Immature natural killer cell (primary cell): ENCODE measurements around the gene DPCD. TPM values are rescaled to one million over a fixed set of nuclear protein-coding genes. Genes with fewer than 3 reads are reported as not detected.
A peak's percentile ranks its signal among the peaks of the same experiment; 100 is the strongest.
"Not testable (repeated sequence)": the region's sequence is repeated elsewhere in the genome, so short reads cannot be mapped to it uniquely, and the experiment has no call there.

Source experiments
- DNase-seq, 3 donors: peaks; one replicate each; pipeline ENCODE4 v3.0.0; 2022; ENCODE audit warnings: mixed read lengths in 1 of 3
- H3K27ac Mint-ChIP-seq, 6 donors: one replicate each; pipeline ENCODE4 v1.8.0; 2020; ENCODE audit warnings: mixed read lengths in 6 of 6, mild to moderate bottlenecking in 5 of 6, inconsistent platforms in 4 of 6, moderate library complexity in 3 of 6
- H3K27me3 Mint-ChIP-seq, 3 donors: one replicate each; pipeline ENCODE4 v1.8.0; 2020 to 2021; ENCODE audit warnings: low read depth in 3 of 3, mild to moderate bottlenecking in 3 of 3, mixed read lengths in 3 of 3, moderate library complexity in 3 of 3, inconsistent platforms in 1 of 3
- H3K36me3 Mint-ChIP-seq, 3 donors: one replicate each; pipeline ENCODE4 v1.8.0; 2020; ENCODE audit warnings: mixed read lengths in 3 of 3, inconsistent platforms in 2 of 3, mild to moderate bottlenecking in 2 of 3
- H3K4me1 Mint-ChIP-seq, 2 donors: one replicate each; pipeline ENCODE4 v1.8.0; 2020; ENCODE audit warnings: inconsistent platforms in 2 of 2, mild to moderate bottlenecking in 2 of 2, mixed read lengths in 2 of 2, moderate library complexity in 1 of 2
- H3K4me3 Mint-ChIP-seq, 5 donors: one replicate each; pipeline ENCODE4 v1.8.0; 2020; ENCODE audit warnings: mild to moderate bottlenecking in 5 of 5, mixed read lengths in 5 of 5, inconsistent platforms in 3 of 5, moderate library complexity in 3 of 5
- H3K9me3 Mint-ChIP-seq, 6 donors: one replicate each; pipeline ENCODE4 v1.8.0; 2020; ENCODE audit warnings: mild to moderate bottlenecking in 6 of 6, mixed read lengths in 6 of 6, inconsistent platforms in 4 of 6, moderate library complexity in 3 of 6
- polyA plus RNA-seq, 3 donors: library from polyadenylated mRNA; unstranded; fragments of 300-500 nt; fragmentation: Illumina TruSeq; gene quantifications; one replicate each; pipeline ENCODE4 v1.2.3, GENCODE V29; 2021

DPCD gene
- polyA plus RNA-seq, 3 donors from 2014 or later, result 2.1 to 2.8 TPM; not detected in 1

DNA sequence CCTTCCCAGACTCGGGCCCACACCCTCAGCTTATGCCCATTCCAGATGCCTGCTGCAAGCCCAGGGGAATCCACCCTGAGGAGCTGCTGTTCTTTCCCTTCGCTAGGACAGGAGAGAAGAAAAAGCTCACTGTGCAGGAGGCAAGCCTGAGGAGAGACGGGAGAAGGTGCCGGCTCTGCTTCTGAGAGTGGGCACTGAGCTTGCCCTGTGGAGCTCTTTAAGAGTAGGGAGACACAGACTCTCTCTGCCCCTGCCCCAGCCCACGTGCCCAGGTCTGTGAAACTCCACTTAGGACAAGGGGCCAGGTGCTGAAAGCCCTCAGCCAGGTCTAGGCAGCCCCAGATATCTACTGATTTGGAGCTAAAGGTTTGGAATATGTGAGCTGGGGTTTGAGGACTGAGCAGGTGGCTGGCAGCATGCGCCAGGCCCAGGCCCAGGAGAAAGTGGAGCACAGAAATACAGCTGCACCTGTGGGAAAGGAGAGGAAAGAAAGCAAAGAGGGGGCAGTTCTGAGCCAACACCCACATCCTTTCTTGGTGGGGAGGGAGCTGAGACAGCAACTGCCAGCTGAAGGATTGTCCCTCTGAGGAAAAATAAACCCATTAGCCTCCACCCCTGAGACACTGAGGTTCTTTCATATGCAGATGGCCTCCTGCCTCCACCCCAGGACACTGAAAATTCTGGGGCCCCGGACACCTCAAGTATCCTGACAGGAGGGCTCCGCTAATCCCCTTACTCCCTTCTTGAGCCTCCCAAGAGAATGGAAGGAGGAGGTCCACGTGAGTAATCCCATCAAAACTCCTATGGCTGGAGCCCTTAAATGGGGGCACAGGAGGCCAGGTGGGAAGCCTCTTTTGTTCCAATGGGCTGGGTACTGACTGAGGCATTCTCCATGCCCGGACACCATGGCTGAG, 7.4 kb upstream of the DPCD start:
- Mint-ChIP-seq H3K4me3 (no peak overlapping the region), H3K27me3 (no peaks in the 10 kb centered on the region), H3K27ac (peak overlapping the region in 1 of 6 donors; percentile 46), H3K36me3 (peaks cover 4 to 16% (median 5%) of the 10 kb centered on the region in 3 donors), H3K4me1 (no peaks in the 10 kb centered on the region), H3K9me3 (no peaks in the 10 kb centered on the region)
- DNase-seq, result no peak

DNA sequence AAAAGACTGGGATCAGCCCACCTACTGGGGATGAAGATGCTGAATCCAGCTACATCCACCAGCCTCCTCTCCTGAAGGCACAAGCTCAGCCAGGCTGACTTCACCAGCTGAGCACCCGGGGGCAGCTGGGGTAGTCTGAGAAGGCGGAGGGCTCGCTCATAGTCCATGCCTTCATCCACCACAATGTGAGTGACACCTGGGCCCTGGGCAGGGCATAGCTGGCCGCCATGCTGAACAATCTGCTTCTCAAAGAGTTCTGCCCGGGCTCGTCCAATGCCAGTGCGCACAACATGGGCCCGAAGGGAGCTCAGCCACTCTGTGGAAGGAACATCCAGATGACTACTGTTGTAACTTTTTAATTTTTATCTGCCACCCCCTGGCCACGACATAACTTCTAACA, 2.3 kb upstream of the DPCD start:
- Mint-ChIP-seq H3K9me3 (no peaks in the 10 kb centered on the region), H3K4me1 (peaks cover 20 to 25% of the 10 kb centered on the region in 2 donors), H3K27me3 (peaks cover 0 to 4% (median 2%) of the 10 kb centered on the region in 3 donors), H3K27ac (peak overlapping the region in 1 of 6 donors; percentile 27), H3K4me3 (peak overlapping the region in 4 of 5 donors; percentile 3 to 41 (median 14)), H3K36me3 (peaks cover 0 to 6% (median 0%) of the 10 kb centered on the region in 3 donors)
- DNase-seq, result no peak

DNA sequence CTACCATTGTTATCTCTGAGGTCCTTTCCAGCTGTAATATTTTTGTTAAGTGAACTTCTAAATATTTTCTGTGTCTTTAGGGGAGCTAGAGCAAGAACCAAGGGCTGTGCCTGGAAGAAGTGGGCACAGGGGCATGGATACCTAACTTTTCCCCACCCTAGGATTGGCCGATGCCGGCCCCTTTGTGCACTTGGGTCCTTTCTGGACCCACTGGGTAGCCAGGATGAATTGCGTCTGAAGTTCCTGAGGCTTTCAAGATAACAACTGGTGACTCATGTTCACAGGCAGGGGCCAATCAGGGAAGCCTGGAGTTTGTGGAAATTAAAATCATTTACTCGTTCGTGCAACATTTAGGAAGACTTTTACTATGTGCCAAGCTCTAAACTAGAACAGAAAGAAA, 758 bp downstream of the DPCD start:
- no peaks in the 10 kb centered on the region for H3K9me3 Mint-ChIP-seq
- peak overlapping the region; percentile 88 to 94 (median 91) for H3K4me3 Mint-ChIP-seq
- no peak for DNase-seq
- H3K36me3 Mint-ChIP-seq, result peaks cover 0 to 3% (median 0%) of the 10 kb centered on the region in 3 donors
- peak overlapping the region in 2 of 6 donors; percentile 16 to 73 for H3K27ac Mint-ChIP-seq
- peaks cover 20 to 25% of the 10 kb centered on the region in 2 donors for H3K4me1 Mint-ChIP-seq
- H3K27me3 Mint-ChIP-seq, result peaks cover 1 to 4% (median 2%) of the 10 kb centered on the region in 3 donors

DNA sequence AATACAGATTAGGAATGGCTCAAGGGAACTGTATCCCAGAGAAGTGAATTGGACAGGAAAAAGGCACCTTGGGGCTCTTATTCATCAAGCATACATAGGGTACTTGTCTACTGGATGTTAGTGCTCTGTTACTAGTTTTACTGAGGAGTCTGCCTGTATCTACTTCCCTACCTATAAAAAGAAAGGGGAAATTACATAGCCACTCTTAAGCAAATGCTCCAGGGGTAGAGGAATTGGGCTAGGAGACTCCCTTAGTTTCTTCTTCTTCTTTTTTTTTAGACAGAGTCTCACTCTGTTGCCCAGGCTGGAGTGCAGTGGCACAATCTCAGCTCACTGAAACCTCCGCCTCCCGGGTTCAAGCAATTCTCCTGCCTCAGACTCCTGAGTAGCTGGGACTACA, 5.2 kb downstream of the DPCD start:
- not testable (repeated sequence) for H3K9me3 Mint-ChIP-seq, H3K4me1 Mint-ChIP-seq, H3K4me3 Mint-ChIP-seq, H3K27ac Mint-ChIP-seq, H3K36me3 Mint-ChIP-seq, DNase-seq, H3K27me3 Mint-ChIP-seq

DNA sequence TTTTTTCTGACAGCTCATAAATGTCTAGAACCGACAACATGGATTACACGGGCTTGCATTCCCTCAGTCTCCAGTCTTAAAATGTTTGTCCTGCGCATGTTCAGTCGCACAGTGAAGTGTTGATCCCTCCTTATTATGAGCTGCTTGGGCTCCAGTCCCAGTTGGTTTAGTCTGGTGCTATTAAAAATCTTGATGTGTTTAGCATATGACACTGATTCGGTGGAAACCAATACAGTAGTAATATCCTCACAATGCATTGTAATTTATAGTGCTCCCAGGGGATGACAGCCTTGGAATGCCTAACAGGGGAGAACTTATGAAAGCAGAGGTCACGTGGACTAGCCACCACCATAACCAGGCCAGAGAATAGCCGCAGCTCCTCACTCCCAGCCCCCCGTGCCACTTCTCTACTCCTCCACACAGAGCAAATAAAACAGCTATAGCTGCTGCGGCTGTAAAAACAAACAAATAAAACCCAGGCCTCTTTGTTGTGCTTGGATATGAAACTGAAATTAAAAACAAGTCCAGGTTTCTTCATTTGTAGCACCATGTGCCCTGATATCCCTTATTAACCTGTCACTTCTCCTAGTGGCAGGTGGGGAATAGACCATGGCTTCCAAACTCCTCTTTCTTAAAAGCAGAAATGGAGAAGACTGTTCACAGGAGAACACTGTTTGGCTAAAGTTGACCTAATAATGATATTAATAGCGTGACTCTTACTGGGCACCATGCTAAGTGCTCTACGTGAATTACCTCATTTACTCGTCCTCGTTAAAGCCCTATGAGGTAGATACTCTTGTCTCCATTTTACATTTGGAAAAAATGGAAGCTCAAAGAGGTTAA, 7.7 kb downstream of the DPCD start:
- H3K4me3 Mint-ChIP-seq, result no peak overlapping the region
- DNase-seq, result no peak
- no peaks in the 10 kb centered on the region for H3K9me3 Mint-ChIP-seq
- H3K36me3 Mint-ChIP-seq, result no peaks in the 10 kb centered on the region
- no peaks in the 10 kb centered on the region for H3K4me1 Mint-ChIP-seq
- H3K27ac Mint-ChIP-seq, result no peak overlapping the region
- H3K27me3 Mint-ChIP-seq, result peaks cover 2 to 7% (median 7%) of the 10 kb centered on the region in 3 donors

DNA sequence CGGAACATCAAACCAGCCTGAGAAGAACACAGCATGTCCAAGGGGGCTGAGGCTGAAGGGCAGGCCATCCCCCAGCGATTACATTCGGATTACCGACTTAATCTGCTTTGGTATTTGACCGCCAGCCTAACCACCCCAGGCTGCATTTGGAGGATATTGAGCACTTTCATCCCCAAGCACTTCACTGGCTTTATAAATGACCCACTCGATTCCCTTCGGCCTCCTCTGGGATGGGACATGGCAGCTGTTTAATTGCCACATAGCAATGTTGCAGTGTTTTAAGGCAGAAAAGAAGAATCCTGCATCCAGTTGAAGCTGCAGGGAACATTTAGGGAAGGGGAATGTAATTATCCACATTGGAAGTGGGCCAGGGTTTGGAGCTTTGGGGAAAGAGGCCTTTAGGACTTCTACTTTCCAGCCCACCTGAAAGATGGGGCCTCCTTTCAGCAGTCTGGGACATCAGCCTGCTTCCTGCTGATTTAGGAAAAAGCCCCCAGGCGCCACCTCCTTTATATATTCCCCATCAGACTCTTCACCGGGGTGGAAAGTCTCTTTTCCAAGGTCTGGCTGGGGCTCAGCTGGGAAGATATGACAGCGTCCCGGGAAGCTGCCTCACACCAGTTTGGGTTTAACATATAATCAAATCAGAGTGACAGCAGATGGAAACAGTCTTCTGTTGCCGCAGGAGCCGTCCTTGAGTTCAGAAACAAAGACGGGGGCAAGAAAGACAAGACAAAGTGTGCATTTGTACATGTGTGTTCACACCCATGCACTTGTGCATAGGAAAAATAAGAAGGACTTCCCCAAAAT, 9.2 kb downstream of the DPCD start:
- H3K9me3 Mint-ChIP-seq, result no peaks in the 10 kb centered on the region
- no peak for DNase-seq
- H3K27me3 Mint-ChIP-seq, result peaks cover 2 to 9% (median 7%) of the 10 kb centered on the region in 3 donors
- no peak overlapping the region for H3K4me3 Mint-ChIP-seq
- H3K36me3 Mint-ChIP-seq, result no peaks in the 10 kb centered on the region
- no peaks in the 10 kb centered on the region for H3K4me1 Mint-ChIP-seq
- no peak overlapping the region for H3K27ac Mint-ChIP-seq

DNA sequence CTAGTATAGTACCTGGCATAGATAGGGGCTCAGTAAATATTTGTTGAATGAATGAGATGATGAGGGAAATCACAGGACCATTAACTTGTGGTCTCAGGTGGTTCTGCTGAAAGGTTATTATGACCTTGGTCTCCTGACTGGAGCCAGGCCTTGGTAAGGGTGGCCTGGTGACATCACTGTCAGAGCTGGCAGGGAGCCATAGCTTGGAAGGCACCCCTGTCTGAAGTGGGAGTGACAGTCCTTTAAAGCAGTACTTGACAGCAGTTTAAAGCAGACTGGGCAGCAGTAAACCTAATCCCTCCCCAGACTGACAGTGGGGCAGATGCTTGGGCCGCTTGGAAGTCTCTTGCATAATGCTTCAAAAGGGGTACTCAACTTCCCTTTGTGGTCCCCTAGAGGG, 13.4 kb downstream of the DPCD start:
- Mint-ChIP-seq H3K27ac (no peak overlapping the region), H3K4me1 (no peaks in the 10 kb centered on the region)
- DNase-seq, result no peak

DNA sequence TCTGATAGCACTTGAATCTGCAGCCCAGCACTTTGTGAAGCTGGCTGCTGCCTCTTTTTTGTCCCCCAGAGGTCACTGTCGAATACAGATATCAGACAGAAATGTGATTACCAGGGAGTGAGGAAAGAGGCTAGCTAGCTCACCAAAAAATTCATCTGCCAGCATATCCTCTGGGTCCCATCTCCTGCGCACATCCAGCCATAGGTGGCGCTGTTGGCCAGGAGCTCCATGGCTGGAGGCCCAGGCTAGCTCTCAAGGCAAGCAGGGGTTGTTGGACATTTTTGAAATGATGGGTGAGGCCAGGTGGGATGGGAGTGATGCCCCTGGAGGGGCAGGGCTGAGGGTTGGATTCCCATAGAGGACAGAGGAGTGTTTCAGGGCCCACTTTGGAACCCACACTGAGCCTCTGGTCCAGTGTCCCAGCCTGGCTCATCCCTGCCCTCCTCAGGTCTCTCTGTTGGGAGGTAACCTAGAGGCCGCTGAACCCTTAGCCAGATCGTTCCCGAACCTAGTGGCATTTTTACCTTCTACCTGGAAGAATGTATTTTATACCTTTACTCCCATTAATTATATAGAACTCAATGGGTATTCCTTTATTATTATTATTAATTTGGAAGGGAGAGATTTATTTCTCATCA, 14.8 kb downstream of the DPCD start:
- Mint-ChIP-seq H3K27me3 (peaks cover 0 to 2% (median 2%) of the 10 kb centered on the region in 3 donors), H3K4me1 (no peaks in the 10 kb centered on the region), H3K4me3 (no peak overlapping the region), H3K36me3 (peaks cover 0 to 6% (median 3%) of the 10 kb centered on the region in 3 donors), H3K27ac (peak overlapping the region in 1 of 6 donors; percentile 45), H3K9me3 (no peaks in the 10 kb centered on the region)
- peak; percentile 10 to 34 (median 29) for DNase-seq

More for the DNA sequence above, 13.4 kb downstream of the DPCD start:
- Mint-ChIP-seq H3K4me3 (no peak overlapping the region), H3K9me3 (no peaks in the 10 kb centered on the region), H3K36me3 (peaks cover 0 to 5% (median 2%) of the 10 kb centered on the region in 3 donors), H3K27me3 (peaks cover 2 to 3% (median 2%) of the 10 kb centered on the region in 3 donors)

DNA sequence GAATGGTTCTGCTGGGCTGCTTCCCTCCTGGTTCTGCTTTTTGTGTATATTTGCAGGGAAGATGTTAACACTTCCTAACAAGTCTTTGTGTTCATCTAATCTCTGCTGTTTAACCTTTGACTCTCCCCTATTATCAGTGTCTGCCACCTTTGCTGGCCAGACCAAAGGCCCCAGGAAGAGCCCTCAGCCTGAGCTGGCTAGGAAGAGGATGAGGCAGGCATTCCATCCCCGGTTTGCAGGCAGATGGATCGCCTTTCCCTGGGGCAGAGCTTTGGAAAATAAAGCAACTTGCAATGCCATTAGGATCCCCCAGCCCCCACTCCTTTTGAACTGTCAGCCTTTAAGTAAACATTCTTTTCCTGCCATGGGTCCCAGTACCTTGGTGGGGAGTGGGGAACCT, 19.0 kb downstream of the DPCD start:
- DNase-seq, result no peak
- H3K9me3 Mint-ChIP-seq, result no peaks in the 10 kb centered on the region
- H3K4me1 Mint-ChIP-seq, result no peaks in the 10 kb centered on the region
- no peak overlapping the region for H3K4me3 Mint-ChIP-seq
- no peak overlapping the region for H3K27ac Mint-ChIP-seq
- peaks cover 0 to 4% (median 0%) of the 10 kb centered on the region in 3 donors for H3K27me3 Mint-ChIP-seq
- H3K36me3 Mint-ChIP-seq, result peaks cover 3 to 10% (median 9%) of the 10 kb centered on the region in 3 donors

DNA sequence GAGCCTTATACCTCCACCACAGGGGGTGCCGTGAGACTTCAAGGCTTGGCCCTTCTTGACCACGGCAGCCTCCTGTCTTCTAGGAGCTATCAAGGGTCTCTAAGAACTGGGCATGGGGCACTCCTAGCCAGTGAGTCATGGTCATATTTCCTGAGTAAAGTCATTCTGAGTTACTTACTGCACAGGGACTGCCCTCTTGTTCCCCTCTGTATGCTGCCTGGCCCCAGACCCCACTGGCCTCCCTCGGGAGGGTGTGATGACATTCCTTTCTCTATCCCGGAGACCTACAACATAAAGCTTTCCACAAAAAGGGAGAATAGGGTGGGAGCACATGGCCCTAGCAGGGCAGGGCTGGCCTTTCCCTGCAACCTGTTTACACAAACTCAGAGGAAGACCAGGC, 21.4 kb downstream of the DPCD start:
- peak overlapping the region in 1 of 6 donors; percentile 11 for H3K27ac Mint-ChIP-seq
- no peaks in the 10 kb centered on the region for H3K9me3 Mint-ChIP-seq
- peaks cover 3 to 10% (median 6%) of the 10 kb centered on the region in 3 donors for H3K36me3 Mint-ChIP-seq
- H3K4me3 Mint-ChIP-seq, result no peak overlapping the region
- H3K27me3 Mint-ChIP-seq, result peaks cover 0 to 4% (median 0%) of the 10 kb centered on the region in 3 donors
- no peaks in the 10 kb centered on the region for H3K4me1 Mint-ChIP-seq
- DNase-seq, result no peak

DNA sequence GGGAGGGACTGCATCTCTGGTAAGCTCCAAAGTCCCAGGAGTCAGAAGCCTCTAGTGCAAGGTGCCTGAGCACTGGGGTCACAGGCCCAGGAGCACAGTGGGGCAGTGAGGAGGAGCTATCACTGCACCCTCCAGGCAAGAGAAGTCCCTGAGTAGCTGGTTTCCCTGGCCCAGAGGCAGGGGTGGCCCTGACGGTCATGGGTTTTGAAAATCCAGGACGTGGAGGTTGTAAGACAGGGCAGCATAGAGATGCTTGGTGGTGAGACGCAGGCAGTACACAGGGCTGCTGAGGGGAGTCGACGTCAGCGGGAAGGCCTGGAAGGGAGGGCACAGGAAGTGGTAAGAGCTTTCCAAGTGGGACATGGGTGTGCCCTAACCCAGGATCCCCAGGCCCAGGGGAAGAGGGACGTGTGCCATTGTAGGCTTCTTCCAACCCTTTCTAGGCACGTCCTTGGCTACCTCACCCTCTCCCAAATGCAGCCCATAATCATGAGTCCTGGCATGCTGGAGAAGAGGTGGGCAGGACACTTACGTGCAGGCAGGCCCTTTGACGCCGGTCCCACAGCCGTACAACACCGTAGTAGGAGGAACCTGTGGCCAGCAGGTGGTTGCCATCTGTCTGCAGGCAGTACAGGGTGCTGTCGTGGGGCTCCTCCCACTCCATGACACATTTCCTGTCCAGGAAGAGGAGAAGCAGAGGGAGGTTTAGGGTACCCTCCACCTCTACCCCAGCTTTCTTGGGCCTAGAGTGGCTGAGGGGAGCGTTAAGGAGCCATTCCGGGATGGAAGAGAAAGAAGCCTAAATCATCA, 23.2 kb downstream of the DPCD start:
- Mint-ChIP-seq H3K4me3 (no peak overlapping the region), H3K27me3 (peaks cover 0 to 4% (median 0%) of the 10 kb centered on the region in 3 donors), H3K4me1 (no peaks in the 10 kb centered on the region), H3K36me3 (peaks cover 5 to 10% (median 6%) of the 10 kb centered on the region in 3 donors), H3K27ac (peak overlapping the region in 5 of 6 donors; percentile 5 to 81 (median 55)), H3K9me3 (no peaks in the 10 kb centered on the region)
- no peak for DNase-seq

DNA sequence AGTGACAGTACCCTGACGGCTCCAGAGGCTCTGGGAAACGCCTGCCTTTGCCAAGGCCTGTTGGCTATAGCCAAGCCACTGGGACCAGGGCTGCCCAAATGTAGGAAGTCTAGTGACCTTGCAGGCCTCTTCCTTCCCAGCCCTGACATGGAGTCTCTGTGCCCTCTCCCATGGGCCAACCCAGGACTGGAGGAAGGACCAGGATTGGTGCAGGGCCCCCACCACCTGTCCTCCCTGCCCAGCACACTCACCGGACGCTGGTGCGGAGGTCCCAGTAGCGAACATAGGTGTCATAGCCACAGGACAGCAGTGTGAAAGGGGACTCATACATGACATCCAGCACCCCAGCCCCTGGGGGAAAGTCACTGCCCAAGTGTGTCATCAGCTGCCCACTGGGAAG, 24.0 kb downstream of the DPCD start:
- no peaks in the 10 kb centered on the region for H3K4me1 Mint-ChIP-seq
- H3K27me3 Mint-ChIP-seq, result peaks cover 0 to 4% (median 0%) of the 10 kb centered on the region in 3 donors
- H3K9me3 Mint-ChIP-seq, result no peaks in the 10 kb centered on the region
- H3K27ac Mint-ChIP-seq, result peak overlapping the region in 1 of 6 donors; percentile 55
- H3K4me3 Mint-ChIP-seq, result no peak overlapping the region
- DNase-seq, result no peak
- peaks cover 3 to 8% (median 7%) of the 10 kb centered on the region in 3 donors for H3K36me3 Mint-ChIP-seq
